RWPE1 (cell line): ENCODE data around the gene PKHD1.

Experiments used
- CTCF ChIA-PET: fragments of 350-600 bp; sonication (Branson Sonifier 250); formaldehyde crosslinking; extraction: SDS; loops from one replicate; lab custom pipeline; 2021; lab: Yijun Ruan, JAX
- POLR2A ChIA-PET: fragments of 400-600 bp; formaldehyde crosslinking; extraction: SDS; loops from one replicate; lab custom pipeline; 2020; ENCODE audit warnings: antibody characterized with exemption; ENCODE audit not compliant: low non-redundant PET; lab: Yijun Ruan, JAX
- DNase-seq: peaks from one replicate; pipeline ENCODE4 v3.0.0; 2012; ENCODE audit warnings: low spot score
- H3K27ac ChIP-seq: fragments of 450-650 bp; 2 replicates; pipeline ENCODE4 v1.5.1; 2017
- CTCF ChIP-seq: fragments of 450-650 bp; conservative IDR thresholded peaks from 2 replicates; pipeline ENCODE4 v1.5.1; 2017; ENCODE audit warnings: low read depth, mild to moderate bottlenecking

Gene PKHD1

DNA sequence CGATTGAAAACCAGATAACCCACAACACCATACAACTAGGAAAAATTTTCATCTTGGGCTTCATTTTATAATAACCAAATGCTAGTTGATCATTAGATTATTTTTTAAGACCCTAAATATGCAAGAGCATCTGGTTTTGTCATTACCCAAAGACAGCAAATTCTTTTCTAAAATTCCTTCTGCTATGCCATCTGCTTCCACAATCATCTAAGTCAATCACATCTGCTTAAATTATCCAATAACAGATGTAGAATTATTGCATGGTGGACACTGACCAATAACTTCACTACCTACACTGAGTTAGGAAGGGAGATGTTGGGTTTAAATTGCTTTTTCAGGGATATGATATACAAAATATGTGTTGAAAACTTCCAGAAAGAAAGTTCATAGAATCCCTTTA is 41.9 kb downstream of the PKHD1 start:
- POLR2A ChIA-PET, result no interaction called here
- CTCF ChIA-PET, result no interaction called here
- no peak for DNase-seq
- no peak for TF ChIP-seq CTCF
- no peak overlapping the region for H3K27ac ChIP-seq

GRCh38 chr6:52045033-52045432 is 42.4 kb downstream of the PKHD1 start:
- ChIA-PET POLR2A (no interaction called here), CTCF (no interaction called here)
- TF ChIP-seq CTCF, result no peak
- DNase-seq, result no peak
- no peak overlapping the region for H3K27ac ChIP-seq

DNA sequence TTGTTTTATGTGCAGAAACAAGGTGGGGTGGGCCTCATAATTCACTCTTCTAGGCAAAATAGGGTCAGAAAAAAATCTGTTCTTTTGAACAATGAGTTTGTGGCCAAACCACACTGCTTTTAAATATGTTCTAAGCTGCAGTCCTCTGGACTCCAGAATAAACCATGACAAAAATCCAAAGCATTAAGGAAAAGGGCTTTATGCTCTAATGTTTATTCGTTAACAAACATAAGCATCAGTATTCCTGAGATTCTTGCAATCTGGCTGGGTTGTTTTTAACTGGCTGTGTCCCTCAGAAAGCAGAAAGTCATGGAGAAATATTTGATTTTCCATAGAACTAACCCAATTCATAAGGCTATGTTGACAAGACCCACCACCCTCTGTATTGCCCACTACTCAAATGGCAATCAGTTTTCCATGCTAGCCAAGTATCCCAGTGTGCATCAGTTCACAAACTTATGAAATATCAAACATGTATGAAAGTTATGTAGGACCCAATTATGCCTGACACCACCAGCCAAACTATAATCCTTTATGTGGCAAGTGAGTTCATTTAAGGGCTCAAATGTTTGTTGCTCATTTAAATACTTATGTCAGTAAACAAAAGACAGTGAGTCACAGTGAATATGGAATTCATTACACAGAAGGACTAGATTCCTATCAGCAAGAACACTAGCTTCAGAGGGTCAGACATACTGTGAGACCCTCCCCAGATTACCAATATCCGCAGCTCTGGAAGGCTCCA is 45.1 kb downstream of the PKHD1 start:
- DNase-seq, result no peak
- ChIA-PET POLR2A (no interaction called here), CTCF (interaction anchor here (1.1 kb wide), 1 partner anchor 17 kb away, joined by 4 read pairs; no protein-coding TSS in a partner anchor)
- no peak for TF ChIP-seq CTCF
- H3K27ac ChIP-seq, result no peak overlapping the region

- H3K27ac ChIP-seq, result no peak overlapping the region
- TF ChIP-seq CTCF, result no peak
- CTCF ChIA-PET, result interaction anchor here (1.1 kb wide), 1 partner anchor 16 kb away, joined by 4 read pairs; no protein-coding TSS in a partner anchor
- POLR2A ChIA-PET, result no interaction called here
- no peak for DNase-seq
Measured at GRCh38 chr6:52041134-52041533, 46.3 kb downstream of the PKHD1 start.

GRCh38 chr6:52027699-52028098 is 59.7 kb downstream of the PKHD1 start:
- TF ChIP-seq CTCF, result no peak
- H3K27ac ChIP-seq, result no peak overlapping the region
- CTCF ChIA-PET, result no interaction called here
- no peak for DNase-seq
- POLR2A ChIA-PET, result no interaction called here

DNA sequence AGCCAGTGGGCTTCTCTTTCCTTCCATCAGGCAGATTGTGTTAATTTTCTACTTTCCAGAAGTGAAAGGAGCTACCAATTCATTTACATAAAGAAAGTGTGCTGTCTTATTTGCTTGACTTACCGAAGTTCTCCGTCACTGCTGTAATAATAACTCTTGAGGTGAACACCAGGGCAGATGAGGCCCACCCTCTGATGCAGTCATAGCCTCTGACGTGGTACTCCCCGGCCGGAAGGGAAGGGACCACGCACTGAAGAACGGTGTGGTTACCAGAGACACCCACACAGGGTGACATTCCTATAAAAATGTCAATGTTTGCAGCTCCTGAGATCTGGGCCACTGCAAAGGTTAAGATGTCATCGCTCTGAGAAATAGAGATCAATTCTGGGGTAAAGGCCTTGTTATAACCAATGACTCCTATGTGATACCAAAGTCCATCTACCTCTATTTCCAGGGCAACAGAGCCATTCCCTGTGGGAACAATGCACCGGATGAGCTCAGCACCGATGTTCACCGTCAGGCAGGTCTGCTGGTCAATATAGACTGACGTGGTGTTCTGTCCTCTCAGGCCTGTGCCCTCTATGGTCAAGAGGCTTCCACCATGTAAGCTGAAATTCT is 62.9 kb downstream of the PKHD1 start:
- POLR2A ChIA-PET, result interaction anchor here (0.6 kb wide), 1 partner anchor 1613 kb away, joined by 3 read pairs; no protein-coding TSS in a partner anchor
- CTCF ChIA-PET, result interaction anchor here (0.8 kb wide), 1 partner anchor 17 kb away, joined by 4 read pairs; no protein-coding TSS in a partner anchor

More for the DNA sequence above, 62.9 kb downstream of the PKHD1 start:
- no peak overlapping the region for H3K27ac ChIP-seq
- no peak for TF ChIP-seq CTCF
- no peak for DNase-seq
